Spleen (tissue), 11 donors: ENCODE measurements around the gene TEKT2. TPM values are rescaled to one million over a fixed set of nuclear protein-coding genes. Genes with fewer than 3 reads are reported as not detected.

ENCODE experiments used
- DNase-seq: peaks from one replicate; pipeline ENCODE4 v3.0.0-alpha.2; 2020
- H3K27ac ChIP-seq, 8 donors: fragments of 200-600 bp; sonication (generic) in 7 of 8; 1 replicate in 4 of 8; 2 replicates in 4 of 8; pipeline versions ENCODE4 v1.5.0 to v1.8.0; 2016 to 2021; ENCODE audit warnings: inconsistent platforms in 4 of 8, mild to moderate bottlenecking in 4 of 8, moderate library complexity in 1 of 8
- H3K27me3 ChIP-seq, 7 donors: fragments of 200-600 bp; sonication (generic) in 6 of 7; replicated peaks in 1 of 7; 1 replicate in 4 of 7; 2 replicates in 3 of 7; pipeline versions ENCODE4 v1.5.0 to v1.8.0; 2016 to 2021; ENCODE audit warnings: inconsistent platforms in 3 of 7, mild to moderate bottlenecking in 1 of 7
- H3K36me3 ChIP-seq, 6 donors: fragments of 200-600 bp; sonication (generic) in 5 of 6; 1 replicate in 4 of 6; 2 replicates in 2 of 6; pipeline versions ENCODE4 v1.5.0 to v1.8.0; 2016 to 2021; ENCODE audit warnings: inconsistent platforms in 2 of 6
- H3K4me1 ChIP-seq, 6 donors: fragments of 200-600 bp; sonication (generic) in 5 of 6; 1 replicate in 3 of 6; 2 replicates in 3 of 6; pipeline versions ENCODE4 v1.5.0 to v1.8.0; 2016 to 2021; ENCODE audit warnings: inconsistent platforms in 3 of 6
- H3K4me3 ChIP-seq, 8 donors: fragments of 200-600 bp; sonication (generic) in 7 of 8; 1 replicate in 4 of 8; 2 replicates in 4 of 8; pipeline versions ENCODE4 v1.5.0 to v1.8.0; 2016 to 2021; ENCODE audit warnings: inconsistent platforms in 4 of 8, mild to moderate bottlenecking in 4 of 8, moderate library complexity in 2 of 8
- H3K9me3 ChIP-seq, 8 donors: fragments of 200-600 bp; sonication (generic) in 7 of 8; 1 replicate in 4 of 8; 2 replicates in 4 of 8; pipeline versions ENCODE4 v1.5.0 to v1.8.0; 2016 to 2021; ENCODE audit warnings: inconsistent platforms in 4 of 8
- POLR2A ChIP-seq, 3 donors: fragments of 450-650 bp; IDR thresholded peaks; one replicate each; pipeline ENCODE4 v1.5.1; 2017; ENCODE audit warnings: antibody characterized with exemption in 3 of 3, mild to moderate bottlenecking in 1 of 3
- POLR2AphosphoS5 ChIP-seq, 3 donors: sonication (generic); formaldehyde crosslinking; IDR thresholded peaks; one replicate each; pipeline ENCODE4 v1.5.1; 2017; ENCODE audit warnings: antibody characterized with exemption in 3 of 3
- WGBS, 5 donors: extraction: QIAGEN DNeasy Blood & Tissue Kit in 3 of 5; methylation state at CpG; one replicate each; pipeline versions ENCODE4 v1.1.5 to v1.1.7; 2013 to 2018; 5-methylcytosine and 5-hydroxymethylcytosine counted together
- intact Hi-C: fragments of 100-400 bp; cut with DNase I; formaldehyde crosslinking; loops from one replicate; pipeline ENCODE4 v1.15.0; 2023; ENCODE audit warnings: low total_unique reads
- polyA plus RNA-seq, 3 donors: library from polyadenylated mRNA; stranded (reverse); fragments of 200-250 nt; gene quantifications; one replicate each; pipeline ENCODE4 v1.2.1, GENCODE V29; 2013
- total RNA-seq, 7 donors: library from RNA; depleted of rRNA in 3 of 7; stranded (reverse); fragments of >200 nt in 3 of 7; fragmentation: NEBNext Ultra II Directional in 4 of 7; extraction: Animal tissue kit (Norgen Biotek cat#: 25700) in 4 of 7; gene quantifications; one replicate each; pipeline versions ENCODE4 v1.1.0 to v1.2.1, GENCODE V29; 2016 to 2021
- TF ChIP-seq, protein P1 (sequence below), 11 experiments: fragments of 200-600 bp in 7 of 11; fragments of 450-650 bp in 4 of 11; sonication (generic) in 4 of 11; IDR thresholded peaks in 8 of 11; conservative IDR thresholded peaks in 3 of 11; 1 replicate in 7 of 11; 2 replicates in 4 of 11; pipeline versions ENCODE4 v1.4.0 to v1.8.0; 2016 to 2021; ENCODE audit warnings: antibody characterized with exemption in 11 of 11, inconsistent platforms in 4 of 11, mild to moderate bottlenecking in 1 of 11
- donor health status: healthy with polysubstance abuse.
- donor health status: DM: no; HTN: no; CAD: no; lungs with moderate emphysema.
- donor health status: DM: no; HTN: no; CAD: no.
- donor health status: Bipolar disorder and iron deficiency.
- donor health status: healthy.
- donor health status: DM: no; HTN: no; CAD: no.
- donor health status: DM: yes; HTN: yes; CAD: no.

The TEKT2 gene
- total and polyA plus RNA-seq, 10 donors, result 0.33 TPM; not detected in 9

DNA sequence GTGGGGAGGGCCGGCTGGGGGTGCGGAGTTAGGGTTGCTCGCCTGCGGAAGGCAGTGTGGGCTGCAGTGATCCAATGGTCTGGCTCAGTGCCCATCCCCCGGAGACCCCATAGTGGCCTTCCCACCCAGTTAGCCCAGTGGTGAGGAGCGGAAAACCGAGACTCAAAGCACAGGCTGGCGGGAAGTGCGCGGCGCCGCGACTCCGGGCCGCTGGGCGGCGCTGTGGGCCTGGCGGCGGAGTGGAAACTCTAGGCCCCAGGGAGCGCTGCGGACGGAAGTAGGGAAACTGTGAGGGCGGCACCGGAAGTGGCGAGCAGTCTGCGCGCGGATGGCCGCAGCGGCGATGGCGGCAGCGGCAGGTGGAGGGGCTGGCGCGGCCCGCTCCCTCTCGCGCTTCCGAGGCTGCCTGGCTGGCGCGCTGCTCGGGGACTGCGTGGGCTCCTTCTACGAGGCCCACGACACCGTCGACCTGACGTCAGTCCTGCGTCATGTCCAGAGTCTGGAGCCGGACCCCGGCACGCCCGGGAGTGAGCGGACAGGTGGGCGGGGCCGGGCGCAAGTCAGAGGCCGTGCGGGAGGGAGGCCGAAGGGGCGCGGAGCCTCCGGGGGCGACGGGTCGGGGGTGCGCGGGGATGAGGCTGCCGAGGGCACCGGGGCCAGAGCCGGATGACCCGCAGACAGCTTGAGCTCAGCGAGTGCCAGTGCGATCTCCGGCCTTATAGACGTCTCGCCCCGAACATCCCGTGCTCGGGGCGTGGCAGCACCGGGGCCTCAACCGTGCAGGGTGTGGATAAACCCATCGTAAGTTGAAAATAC lies 4.9 kb downstream of the TEKT2 start, which contains the start of gene ADPRS:
TSS of gene ADPRS (plus strand) at position 316 of the 816 bp plus-strand sequence. CDS start at position 329, 13 bp downstream.
- 0 to 1% (median 1%) methylated on average over 28 to 84 of the region's 84 CpGs for WGBS, 5 donors
- intact Hi-C loops, result no loop called here
- peak within 1 kb of the TSS; percentile 81 to 100 (median 100) for H3K4me3 ChIP-seq
- no peaks in the 10 kb centered on the region for H3K9me3 ChIP-seq
- peaks cover 24 to 68% (median 55%) of the 10 kb centered on the region in 6 donors for H3K4me1 ChIP-seq
- H3K27me3 ChIP-seq, result peaks cover 0 to 31% (median 14%) of the 10 kb centered on the region in 7 donors
- peaks cover 5 to 35% (median 29%) of the 10 kb centered on the region in 6 donors for H3K36me3 ChIP-seq
- H3K27ac ChIP-seq, result peak within 1 kb of the TSS; percentile 80 to 96 (median 96)
- DNase-seq, result peak; percentile 98
- TF ChIP-seq POLR2AphosphoS5 (IDR thresholded peaks at IDR 0.05) (peak; percentile 97 to 99 (median 98)), POLR2A (IDR thresholded peaks at IDR 0.05) (peak; percentile 62 to 86 (median 81))
- TF ChIP-seq, protein P1, sequence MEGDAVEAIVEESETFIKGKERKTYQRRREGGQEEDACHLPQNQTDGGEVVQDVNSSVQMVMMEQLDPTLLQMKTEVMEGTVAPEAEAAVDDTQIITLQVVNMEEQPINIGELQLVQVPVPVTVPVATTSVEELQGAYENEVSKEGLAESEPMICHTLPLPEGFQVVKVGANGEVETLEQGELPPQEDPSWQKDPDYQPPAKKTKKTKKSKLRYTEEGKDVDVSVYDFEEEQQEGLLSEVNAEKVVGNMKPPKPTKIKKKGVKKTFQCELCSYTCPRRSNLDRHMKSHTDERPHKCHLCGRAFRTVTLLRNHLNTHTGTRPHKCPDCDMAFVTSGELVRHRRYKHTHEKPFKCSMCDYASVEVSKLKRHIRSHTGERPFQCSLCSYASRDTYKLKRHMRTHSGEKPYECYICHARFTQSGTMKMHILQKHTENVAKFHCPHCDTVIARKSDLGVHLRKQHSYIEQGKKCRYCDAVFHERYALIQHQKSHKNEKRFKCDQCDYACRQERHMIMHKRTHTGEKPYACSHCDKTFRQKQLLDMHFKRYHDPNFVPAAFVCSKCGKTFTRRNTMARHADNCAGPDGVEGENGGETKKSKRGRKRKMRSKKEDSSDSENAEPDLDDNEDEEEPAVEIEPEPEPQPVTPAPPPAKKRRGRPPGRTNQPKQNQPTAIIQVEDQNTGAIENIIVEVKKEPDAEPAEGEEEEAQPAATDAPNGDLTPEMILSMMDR (IDR thresholded peaks at IDR 0.05 in 8 of 11, conservative IDR thresholded peaks at IDR 0.05 in 3 of 11), result peak; percentile 99 to 100 (median 99)

DNA sequence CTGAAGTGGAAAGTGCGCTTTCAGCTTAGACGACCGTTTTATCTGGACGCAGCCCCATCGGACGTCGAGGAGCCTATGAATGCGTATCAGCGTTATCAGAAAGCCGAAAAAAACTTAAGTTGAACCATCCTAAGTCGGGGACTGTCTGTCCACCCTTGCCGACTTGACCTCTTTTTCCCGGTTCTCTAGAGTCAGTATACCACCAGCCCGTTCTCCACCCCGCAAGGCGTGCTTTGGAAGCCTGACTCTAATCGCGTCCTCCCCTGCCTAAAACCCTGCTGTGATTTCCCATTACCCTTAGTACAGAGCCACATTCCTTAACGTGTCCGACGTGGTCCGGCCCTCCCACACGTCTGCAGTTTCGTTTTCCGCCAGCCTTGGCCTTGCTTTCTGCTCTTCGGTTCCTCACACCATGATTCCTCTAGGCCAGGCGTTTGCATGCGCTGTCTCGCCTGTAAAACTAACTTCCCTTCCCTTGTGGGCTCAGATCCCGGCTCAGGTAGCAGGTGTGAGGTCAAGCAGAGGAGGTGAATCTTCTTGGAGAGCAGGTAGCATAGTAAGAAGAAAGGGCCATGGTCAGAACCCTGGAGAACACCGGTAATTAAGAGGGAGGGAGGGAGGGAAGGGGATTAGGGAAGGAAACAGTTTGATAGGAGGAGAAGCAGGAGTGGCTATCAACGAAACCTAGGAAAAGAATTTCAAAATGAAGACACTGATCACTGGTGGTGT lies 5.7 kb downstream of the TEKT2 start:
- peak overlapping the region; percentile 81 to 100 (median 100) for H3K4me3 ChIP-seq
- no peaks in the 10 kb centered on the region for H3K9me3 ChIP-seq
- intact Hi-C loops, result no loop called here

DNA sequence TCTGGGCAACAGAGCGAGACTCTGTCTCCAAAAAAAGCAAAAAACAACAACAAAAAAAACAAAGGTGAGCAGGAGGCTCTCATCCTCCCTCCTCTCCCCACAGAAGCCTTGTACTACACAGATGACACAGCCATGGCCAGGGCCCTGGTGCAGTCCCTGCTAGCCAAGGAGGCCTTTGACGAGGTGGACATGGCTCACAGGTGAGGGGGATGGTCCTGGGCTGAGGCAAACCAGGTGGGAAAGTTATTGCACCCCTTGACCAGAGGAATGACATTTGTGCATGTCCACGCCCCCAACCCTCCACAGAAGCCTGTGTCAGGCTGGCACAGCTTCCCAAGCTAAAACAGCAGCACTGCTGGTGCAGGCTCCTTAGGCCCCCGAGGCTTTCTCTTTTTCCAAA lies 7.2 kb downstream of the TEKT2 start:
- intact Hi-C loops, result no loop called here
- no peak overlapping the region for H3K4me3 ChIP-seq
- peak; percentile 61 for DNase-seq
- H3K9me3 ChIP-seq, result no peaks in the 10 kb centered on the region
- peaks cover 0 to 8% (median 0%) of the 10 kb centered on the region in 7 donors for H3K27me3 ChIP-seq
- no peak for TF ChIP-seq POLR2A (IDR thresholded peaks at IDR 0.05)
- TF ChIP-seq, protein P1 (IDR thresholded peaks at IDR 0.05 in 8 of 11, conservative IDR thresholded peaks at IDR 0.05 in 3 of 11), result no peak
- no peak for TF ChIP-seq POLR2AphosphoS5 (IDR thresholded peaks at IDR 0.05)
- no peak overlapping the region for H3K27ac ChIP-seq
- peaks cover 5 to 59% (median 45%) of the 10 kb centered on the region in 6 donors for H3K36me3 ChIP-seq
- 89 to 95% (median 91%) methylated on average over 4 of the region's 4 CpGs for WGBS, 5 donors
- H3K4me1 ChIP-seq, result peaks cover 36 to 81% (median 68%) of the 10 kb centered on the region in 6 donors

More for the DNA sequence above, 5.7 kb downstream of the TEKT2 start:
- DNase-seq, result peak; percentile 74
- Histone ChIP-seq H3K27ac (peak overlapping the region; percentile 80 to 96 (median 96)), H3K27me3 (peaks cover 0 to 24% (median 7%) of the 10 kb centered on the region in 7 donors), H3K36me3 (peaks cover 5 to 43% (median 36%) of the 10 kb centered on the region in 6 donors), H3K4me1 (peaks cover 29 to 68% (median 54%) of the 10 kb centered on the region in 6 donors)
- 3 to 6% (median 4%) methylated on average over 32 of the region's 32 CpGs for WGBS, 5 donors
- TF ChIP-seq POLR2AphosphoS5 (IDR thresholded peaks at IDR 0.05) (no peak), POLR2A (IDR thresholded peaks at IDR 0.05) (no peak)
- TF ChIP-seq, protein P1 (IDR thresholded peaks at IDR 0.05 in 8 of 11, conservative IDR thresholded peaks at IDR 0.05 in 3 of 11), result no peak
